Measurements from ENCODE around the gene NIP7.

GRCh38 chr16:69376393-69377059, 37.0 kb downstream of the NIP7 start:
- TF ChIP-seq, protein P1, sequence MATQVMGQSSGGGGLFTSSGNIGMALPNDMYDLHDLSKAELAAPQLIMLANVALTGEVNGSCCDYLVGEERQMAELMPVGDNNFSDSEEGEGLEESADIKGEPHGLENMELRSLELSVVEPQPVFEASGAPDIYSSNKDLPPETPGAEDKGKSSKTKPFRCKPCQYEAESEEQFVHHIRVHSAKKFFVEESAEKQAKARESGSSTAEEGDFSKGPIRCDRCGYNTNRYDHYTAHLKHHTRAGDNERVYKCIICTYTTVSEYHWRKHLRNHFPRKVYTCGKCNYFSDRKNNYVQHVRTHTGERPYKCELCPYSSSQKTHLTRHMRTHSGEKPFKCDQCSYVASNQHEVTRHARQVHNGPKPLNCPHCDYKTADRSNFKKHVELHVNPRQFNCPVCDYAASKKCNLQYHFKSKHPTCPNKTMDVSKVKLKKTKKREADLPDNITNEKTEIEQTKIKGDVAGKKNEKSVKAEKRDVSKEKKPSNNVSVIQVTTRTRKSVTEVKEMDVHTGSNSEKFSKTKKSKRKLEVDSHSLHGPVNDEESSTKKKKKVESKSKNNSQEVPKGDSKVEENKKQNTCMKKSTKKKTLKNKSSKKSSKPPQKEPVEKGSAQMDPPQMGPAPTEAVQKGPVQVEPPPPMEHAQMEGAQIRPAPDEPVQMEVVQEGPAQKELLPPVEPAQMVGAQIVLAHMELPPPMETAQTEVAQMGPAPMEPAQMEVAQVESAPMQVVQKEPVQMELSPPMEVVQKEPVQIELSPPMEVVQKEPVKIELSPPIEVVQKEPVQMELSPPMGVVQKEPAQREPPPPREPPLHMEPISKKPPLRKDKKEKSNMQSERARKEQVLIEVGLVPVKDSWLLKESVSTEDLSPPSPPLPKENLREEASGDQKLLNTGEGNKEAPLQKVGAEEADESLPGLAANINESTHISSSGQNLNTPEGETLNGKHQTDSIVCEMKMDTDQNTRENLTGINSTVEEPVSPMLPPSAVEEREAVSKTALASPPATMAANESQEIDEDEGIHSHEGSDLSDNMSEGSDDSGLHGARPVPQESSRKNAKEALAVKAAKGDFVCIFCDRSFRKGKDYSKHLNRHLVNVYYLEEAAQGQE (IDR thresholded peaks at IDR 0.05; ENCODE audit: insufficient read depth in 1 of 2, low read depth in 2 of 2, low read length in 2 of 2), result no peak
- TF ChIP-seq POLR2AphosphoS5 (IDR thresholded peaks at IDR 0.05; ENCODE audit: low read depth, low read length) (no peak), SIN3A (IDR thresholded peaks at IDR 0.05; ENCODE audit: borderline replicate concordance, insufficient read depth, low read length) (no peak)

Measured in PFSK-1 (cell line).